CD4-positive, CD25-positive, alpha-beta regulatory T cell (primary cell): ENCODE results near the gene ABHD12B. TPM values are rescaled to one million over a fixed set of nuclear protein-coding genes. Genes with fewer than 3 reads are reported as not detected.

Experiments used
- ATAC-seq, 2 donors: fragments of 150-1000 bp; cut with Tn5 transposase; one replicate each; pipeline ENCODE4 v1.10.0; 2021; ENCODE audit warnings: low read depth in 2 of 2, moderate number of reproducible peaks in 2 of 2, moderate library complexity in 1 of 2
- DNase-seq, 3 donors: peaks; one replicate each; pipeline versions ENCODE4 v3.0.0 to v3.0.0-alpha.2; 2012 to 2022; ENCODE audit warnings: mixed read lengths in 1 of 3
- H3K27ac ChIP-seq: one replicate; pipeline ENCODE4 v1.7.0; 2013; ENCODE audit warnings: mild to moderate bottlenecking, low read length; ENCODE audit not compliant: insufficient read depth, poor library complexity, severe bottlenecking
- H3K27me3 ChIP-seq: one replicate; pipeline ENCODE4 v1.7.0; 2013; ENCODE audit warnings: low read length; ENCODE audit not compliant: control insufficient read depth, insufficient read depth
- H3K36me3 ChIP-seq: one replicate; pipeline ENCODE4 v1.7.0; 2013; ENCODE audit warnings: mild to moderate bottlenecking, low read length, moderate library complexity; ENCODE audit not compliant: control insufficient read depth, insufficient read depth
- H3K4me1 ChIP-seq: 2 replicates; pipeline ENCODE4 v1.7.0; 2013; ENCODE audit warnings: mild to moderate bottlenecking, low read length; ENCODE audit not compliant: insufficient read depth, control insufficient read depth, poor library complexity, severe bottlenecking
- H3K4me3 ChIP-seq: one replicate; pipeline ENCODE4 v1.7.0; 2013; ENCODE audit warnings: low read depth, mild to moderate bottlenecking, low read length, moderate library complexity
- H3K9me3 ChIP-seq, 2 experiments: 1 replicate in 1 of 2; 2 replicates in 1 of 2; pipeline ENCODE4 v1.7.0; 2013; ENCODE audit warnings: low read length in 2 of 2, mild to moderate bottlenecking in 1 of 2, moderate library complexity in 1 of 2; ENCODE audit not compliant: control insufficient read depth in 2 of 2
- H3K27ac Mint-ChIP-seq, 3 donors: one replicate each; pipeline ENCODE4 v1.8.0; 2020 to 2022; ENCODE audit warnings: mild to moderate bottlenecking in 3 of 3, mixed read lengths in 3 of 3, moderate library complexity in 2 of 3
- H3K27me3 Mint-ChIP-seq: one replicate; pipeline ENCODE4 v1.8.0; 2022; ENCODE audit warnings: mild to moderate bottlenecking, mixed read lengths
- H3K36me3 Mint-ChIP-seq: one replicate; pipeline ENCODE4 v1.8.0; 2020; ENCODE audit warnings: mixed read lengths
- H3K4me1 Mint-ChIP-seq, 4 donors: one replicate each; pipeline ENCODE4 v1.8.0; 2020 to 2022; ENCODE audit warnings: mixed read lengths in 4 of 4, mild to moderate bottlenecking in 1 of 4
- H3K4me3 Mint-ChIP-seq, 4 donors: one replicate each; pipeline ENCODE4 v1.8.0; 2020 to 2022; ENCODE audit warnings: mild to moderate bottlenecking in 4 of 4, mixed read lengths in 4 of 4, moderate library complexity in 3 of 4
- H3K9me3 Mint-ChIP-seq, 7 donors: one replicate each; pipeline ENCODE4 v1.8.0; 2020 to 2022; ENCODE audit warnings: mixed read lengths in 7 of 7, mild to moderate bottlenecking in 3 of 7, moderate library complexity in 2 of 7
- polyA plus RNA-seq, 4 donors: library from polyadenylated mRNA; unstranded; fragments of 300-500 nt; fragmentation: Illumina TruSeq; gene quantifications; one replicate each; pipeline ENCODE4 v1.2.3, GENCODE V29; 2021
- total RNA-seq: library from RNA; stranded (reverse); gene quantifications from one replicate; pipeline ENCODE4 v1.2.3, GENCODE V29; 2022

Gene ABHD12B
- total and polyA plus RNA-seq, 5 donors from 2014 or later = 0.64 TPM; not detected in 4

DNA sequence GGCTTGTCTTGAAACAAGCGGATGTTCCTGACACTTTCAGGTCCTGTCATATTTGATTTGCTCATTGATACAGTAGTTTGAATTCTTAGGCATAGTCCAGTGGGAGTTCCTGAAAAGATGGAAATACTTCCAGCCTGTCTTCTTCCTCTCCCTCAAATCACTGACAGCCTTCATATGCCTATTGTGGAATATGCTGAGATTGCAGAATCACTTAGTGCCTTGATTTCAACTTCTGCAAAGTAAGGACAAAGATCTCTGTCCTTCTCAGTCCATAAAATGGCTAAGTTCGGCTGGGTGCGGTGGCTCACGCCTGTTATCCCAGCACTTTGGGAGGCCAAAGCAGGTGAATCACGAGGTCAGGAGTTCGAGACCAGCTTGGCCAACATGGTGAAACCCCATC lies 79.2 kb downstream of the ABHD12B start:
- H3K4me3 Mint-ChIP-seq = no peak overlapping the region
- Histone ChIP-seq H3K4me3 (no peak overlapping the region), H3K27ac (no peak overlapping the region), H3K27me3 (no peaks in the 10 kb centered on the region), H3K4me1 (no peaks in the 10 kb centered on the region), H3K36me3 (no peaks in the 10 kb centered on the region), H3K9me3 (no peaks in the 10 kb centered on the region)
- H3K9me3 Mint-ChIP-seq = peaks cover 0 to 3% (median 0%) of the 10 kb centered on the region in 7 donors
- H3K36me3 Mint-ChIP-seq = no peaks in the 10 kb centered on the region
- peaks cover 21% of the 10 kb centered on the region for H3K27me3 Mint-ChIP-seq
- DNase-seq (no peak), ATAC-seq (no peak)
- no peak overlapping the region for H3K27ac Mint-ChIP-seq
- H3K4me1 Mint-ChIP-seq = no peaks in the 10 kb centered on the region

- no peaks in the 10 kb centered on the region for H3K4me1 Mint-ChIP-seq
- no peak overlapping the region for H3K27ac ChIP-seq
- peaks cover 6% of the 10 kb centered on the region for H3K27me3 Mint-ChIP-seq
These were observed 81.6 kb downstream of the ABHD12B start for GRCh38 chr14:50953502-50953901.

More at GRCh38 chr14:50953502-50953901, 81.6 kb downstream of the ABHD12B start:
- Mint-ChIP-seq H3K9me3 (peaks cover 0 to 3% (median 0%) of the 10 kb centered on the region in 7 donors), H3K4me3 (no peak overlapping the region), H3K27ac (no peak overlapping the region), H3K36me3 (no peaks in the 10 kb centered on the region)
- H3K4me3 ChIP-seq = no peak overlapping the region
- H3K4me1 ChIP-seq = no peaks in the 10 kb centered on the region
- no peaks in the 10 kb centered on the region for H3K36me3 ChIP-seq
- DNase-seq = no peak
- no peak for ATAC-seq
- H3K9me3 ChIP-seq = no peaks in the 10 kb centered on the region
- no peaks in the 10 kb centered on the region for H3K27me3 ChIP-seq

Other genes starting within 250 kb of the ABHD12B start
- gene SAV1, start 203.7 kb upstream of the ABHD12B start, total RNA-seq = 5.2 TPM
- 1 to 10 TPM; 4.8 to 9.2 (median 7.8) TPM for gene SAV1, start 203.7 kb upstream of the ABHD12B start, polyA plus RNA-seq
- gene NIN, start 40.9 kb upstream of the ABHD12B start, total RNA-seq = 78.2 TPM
- 10 to 100 TPM; 17.6 to 25.4 (median 21.4) TPM for gene NIN, start 40.9 kb upstream of the ABHD12B start, polyA plus RNA-seq
- 1.3 TPM for gene PYGL, start 72.4 kb downstream of the ABHD12B start, total RNA-seq
- gene PYGL, start 72.4 kb downstream of the ABHD12B start, polyA plus RNA-seq = under 1 TPM in 1 of 4 donors, not detected in 3; 0.15 TPM
- 0.12 TPM for gene TRIM9, start 223.1 kb downstream of the ABHD12B start, total RNA-seq
- gene TRIM9, start 223.1 kb downstream of the ABHD12B start, polyA plus RNA-seq = under 1 TPM in 3 of 4 donors, not detected in 1; 0.11 to 0.52 (median 0.17) TPM